GM18519 (cell line): ENCODE results near the gene C6orf62.
"Not testable (repeated sequence)": the region's sequence is repeated elsewhere in the genome, so short reads cannot be mapped to it uniquely, and the experiment has no call there.

Experiments
- ATAC-seq: cut with Tn5 transposase; IDR thresholded peaks from one replicate; pipeline ENCODE4 v1.9.1; 2021; ENCODE audit warnings: mild to moderate bottlenecking, moderate library complexity; ENCODE audit not compliant: unreplicated experiment, low FRiP score

C6orf62 gene

GRCh38 chr6:24743265-24743943, 24.4 kb upstream of the C6orf62 start:
- peak; percentile 76 for ATAC-seq

GRCh38 chr6:24742216-24742738, 23.3 kb upstream of the C6orf62 start:
- ATAC-seq = no peak

- no peak for ATAC-seq
These were observed 21.9 kb upstream of the C6orf62 start for GRCh38 chr6:24740861-24741260.

GRCh38 chr6:24738741-24739140, 19.8 kb upstream of the C6orf62 start:
- ATAC-seq = no peak

- ATAC-seq = not testable (repeated sequence)
These were observed 15.8 kb upstream of the C6orf62 start for GRCh38 chr6:24734710-24735109.

- no peak for ATAC-seq
These were observed 15.2 kb upstream of the C6orf62 start for GRCh38 chr6:24734166-24734565.

GRCh38 chr6:24731456-24732134, 12.6 kb upstream of the C6orf62 start:
- ATAC-seq = not testable (repeated sequence)

GRCh38 chr6:24730653-24731052, 11.7 kb upstream of the C6orf62 start:
- not testable (repeated sequence) for ATAC-seq

- no peak for ATAC-seq
These were observed 4.3 kb upstream of the C6orf62 start for GRCh38 chr6:24723270-24723669.

- ATAC-seq = peak; percentile 27
These were observed 2.7 kb upstream of the C6orf62 start for GRCh38 chr6:24721461-24722215.

GRCh38 chr6:24720604-24721460, 1.9 kb upstream of the C6orf62 start:
- peak; percentile 72 for ATAC-seq

- ATAC-seq = no peak
These were observed 1.2 kb upstream of the C6orf62 start for GRCh38 chr6:24720131-24720603.

- ATAC-seq = no peak
These were observed 367 bp downstream of the C6orf62 start for GRCh38 chr6:24718449-24719124.

GRCh38 chr6:24716602-24717148, 2.3 kb downstream of the C6orf62 start:
- ATAC-seq = not testable (repeated sequence)

- ATAC-seq = no peak
These were observed 8.2 kb downstream of the C6orf62 start for GRCh38 chr6:24710519-24711303.

GRCh38 chr6:24709014-24709711, 9.8 kb downstream of the C6orf62 start:
- no peak for ATAC-seq

GRCh38 chr6:24708612-24709011, 10.3 kb downstream of the C6orf62 start:
- no peak for ATAC-seq

GRCh38 chr6:24704468-24704867, 14.5 kb downstream of the C6orf62 start:
- no peak for ATAC-seq
